ENCODE results near the gene TVP23B.
A peak's percentile ranks its signal among the peaks of the same experiment; 100 is the strongest.
"Not testable (repeated sequence)": the region's sequence is repeated elsewhere in the genome, so short reads cannot be mapped to it uniquely, and the experiment has no call there.

The TVP23B gene

DNA sequence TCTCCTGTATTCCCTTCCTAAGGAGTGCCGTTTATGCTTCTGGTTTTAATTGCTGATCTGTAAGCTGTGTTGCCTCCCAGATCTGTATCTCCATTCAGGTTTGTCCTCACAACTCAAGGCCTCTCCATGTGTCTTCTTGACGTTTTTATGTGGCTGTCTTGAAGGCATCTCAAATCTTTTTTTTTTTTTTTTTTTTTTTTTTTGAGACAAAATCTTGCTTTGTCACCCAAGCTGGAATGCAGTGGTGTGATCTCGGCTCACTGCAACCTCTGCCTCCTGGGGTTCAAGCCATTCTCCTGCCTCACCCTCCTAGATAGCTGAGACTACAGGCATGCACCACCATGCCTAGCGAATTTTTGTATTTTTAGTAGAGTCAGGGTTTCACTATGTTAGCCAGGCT lies 13.9 kb downstream of the TVP23B start:
- not testable (repeated sequence) for DNase-seq

GRCh38 chr17:18796887-18797286 lies 15.9 kb downstream of the TVP23B start:
- not testable (repeated sequence) for DNase-seq

- DNase-seq, result not testable (repeated sequence)
Measured at GRCh38 chr17:18803458-18804245, 22.7 kb downstream of the TVP23B start.

GRCh38 chr17:18815924-18816323 lies 34.9 kb downstream of the TVP23B start:
- not testable (repeated sequence) for DNase-seq

- DNase-seq, result peak; percentile 86
Measured at GRCh38 chr17:18816489-18817371, 35.7 kb downstream of the TVP23B start.

GRCh38 chr17:18821430-18821829 lies 40.4 kb downstream of the TVP23B start:
- not testable (repeated sequence) for DNase-seq

DNA sequence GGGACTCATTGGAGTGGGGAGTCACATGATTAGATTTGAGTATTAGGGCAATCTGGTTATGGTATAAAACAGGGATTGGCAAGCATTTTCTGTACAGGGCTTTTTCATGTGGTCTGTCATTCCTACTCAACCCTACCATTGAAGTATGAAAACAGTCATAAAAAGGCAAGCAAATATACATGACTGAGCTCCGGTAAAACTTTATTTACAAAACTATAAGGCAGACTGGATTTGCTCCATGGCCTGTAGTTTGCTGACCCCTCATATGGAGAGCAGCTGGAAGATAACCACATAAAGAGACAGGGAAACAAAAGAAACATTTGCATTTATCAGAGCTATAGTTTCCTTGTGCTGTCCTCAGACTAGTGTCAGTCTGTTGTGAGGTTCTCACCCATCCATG lies 46.6 kb downstream of the TVP23B start:
- not testable (repeated sequence) for DNase-seq

GRCh38 chr17:18848501-18848900 lies 67.5 kb downstream of the TVP23B start:
- DNase-seq, result no peak

- no peak for DNase-seq
Measured at GRCh38 chr17:18850679-18851078, 69.7 kb downstream of the TVP23B start.

GRCh38 chr17:18851201-18851600 lies 70.2 kb downstream of the TVP23B start:
- DNase-seq, result no peak

DNA sequence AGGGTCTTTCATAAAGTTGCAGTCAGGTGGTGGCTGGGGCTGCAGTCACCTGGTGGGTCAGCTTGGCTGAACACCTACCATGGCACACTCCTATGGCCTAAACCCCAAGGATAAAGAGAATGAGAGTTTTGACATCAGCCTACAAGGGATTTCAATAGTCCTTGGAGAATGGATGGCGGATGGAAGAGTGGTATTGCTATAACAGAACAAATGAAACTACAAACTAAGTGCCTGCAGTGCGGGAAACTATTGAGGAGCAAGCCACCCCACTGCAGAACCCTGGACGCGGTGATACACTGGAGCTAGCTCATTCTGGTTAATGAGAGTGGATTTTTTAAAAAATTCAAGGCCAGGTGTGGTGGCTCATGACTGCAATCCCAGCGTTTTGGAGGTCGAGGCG lies 74.0 kb downstream of the TVP23B start:
- DNase-seq, result no peak

DNA sequence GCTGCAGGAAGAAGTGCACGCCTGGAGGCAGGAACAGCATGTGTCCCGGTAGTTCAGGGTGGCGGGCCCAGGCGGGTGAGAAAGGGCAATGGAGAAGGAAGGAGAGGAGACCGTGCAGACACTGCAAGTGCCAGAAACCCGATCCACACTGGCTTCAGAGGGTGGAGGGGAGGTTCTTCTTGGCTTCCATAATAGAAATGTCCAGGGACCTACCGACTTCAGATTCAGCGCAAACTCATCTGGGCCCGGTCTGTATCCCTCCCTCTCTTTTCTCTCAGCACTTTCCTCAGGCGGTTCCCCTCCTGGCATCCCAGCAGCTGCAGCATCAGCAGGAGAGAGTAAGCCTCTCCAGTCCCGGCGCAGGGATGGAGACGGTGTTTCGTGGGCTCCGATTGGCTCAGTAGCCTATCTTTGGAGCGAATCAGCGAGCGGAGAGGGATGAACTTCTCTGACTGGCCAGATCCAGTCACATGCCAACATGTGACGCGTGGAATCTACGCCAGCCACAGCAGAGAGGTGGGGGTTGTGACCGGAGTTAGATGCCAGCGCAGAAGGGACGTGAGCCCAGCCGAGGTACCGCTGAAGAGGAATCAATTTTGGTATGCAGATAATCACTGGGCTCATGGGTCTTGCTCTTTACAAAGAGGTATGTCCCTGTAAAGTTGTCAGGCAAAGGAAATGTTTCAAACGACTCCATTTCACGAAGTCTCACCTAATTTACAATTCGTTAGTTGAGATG lies 75.0 kb downstream of the TVP23B start:
- peak; percentile 97 for DNase-seq

Measured in NCI-H1694 (cell line).